Vagina (tissue), 2 donors: ENCODE results near the gene MCM5. TPM values are rescaled to one million over a fixed set of nuclear protein-coding genes. Genes with fewer than 3 reads are reported as not detected.

ENCODE experiments used
- DNase-seq, 2 donors: peaks; one replicate each; pipeline ENCODE4 v3.0.0-alpha.2; 2017; ENCODE audit errors: extremely low spot score in 2 of 2
- H3K27ac ChIP-seq: fragments of 200-600 bp; sonication (generic); one replicate; pipeline ENCODE4 v1.5.1; 2019
- H3K27me3 ChIP-seq: fragments of 200-600 bp; sonication (generic); one replicate; pipeline ENCODE4 v1.5.1; 2019
- H3K36me3 ChIP-seq, 2 donors: fragments of 200-600 bp; sonication (generic); one replicate each; pipeline ENCODE4 v1.5.1; 2017 to 2019
- H3K4me1 ChIP-seq: fragments of 200-600 bp; sonication (generic); one replicate; pipeline ENCODE4 v1.5.1; 2019
- H3K4me3 ChIP-seq, 2 donors: fragments of 200-600 bp; sonication (generic); 1 replicate in 1 of 2; 2 replicates in 1 of 2; pipeline ENCODE4 v1.5.1; 2016 to 2019
- H3K9me3 ChIP-seq: fragments of 200-600 bp; sonication (generic); one replicate; pipeline ENCODE4 v1.5.1; 2019
- CTCF ChIP-seq, 3 experiments: fragments of 450-650 bp in 2 of 3; fragments of 200-600 bp in 1 of 3; sonication (generic) in 1 of 3; IDR thresholded peaks; one replicate each; pipeline ENCODE4 v1.5.1; 2017 to 2019; ENCODE audit warnings: antibody characterized with exemption in 3 of 3, mild to moderate bottlenecking in 2 of 3, moderate library complexity in 2 of 3
- POLR2A ChIP-seq, 2 donors: fragments of 450-650 bp; IDR thresholded peaks; one replicate each; pipeline ENCODE4 v1.6.1; 2017; ENCODE audit warnings: antibody characterized with exemption in 2 of 2, mild to moderate bottlenecking in 2 of 2, moderate library complexity in 2 of 2
- POLR2AphosphoS5 ChIP-seq, 2 donors: sonication (generic); formaldehyde crosslinking; IDR thresholded peaks; one replicate each; pipeline ENCODE4 v1.9.0; 2017; ENCODE audit warnings: antibody characterized with exemption in 2 of 2, mild to moderate bottlenecking in 2 of 2, low read depth in 1 of 2; ENCODE audit not compliant: insufficient read depth in 1 of 2
- intact Hi-C: fragments of 100-400 bp; cut with DNase I; formaldehyde crosslinking; loops from one replicate; pipeline ENCODE4 v1.15.1; 2023
- total RNA-seq: library from RNA; depleted of rRNA; stranded (reverse); fragments of >200 nt; gene quantifications from one replicate; pipeline ENCODE4 v1.2.3, GENCODE V29; 2016

The MCM5 gene
- total RNA-seq, 1 donor from 2014 or later, result 17.9 TPM

GRCh38 chr22:35410663-35411034, 10.7 kb downstream of the MCM5 start:
- DNase-seq, result no peak
- no peaks in the 10 kb centered on the region for H3K27me3 ChIP-seq
- TF ChIP-seq POLR2A (IDR thresholded peaks at IDR 0.05) (no peak), POLR2AphosphoS5 (IDR thresholded peaks at IDR 0.05; ENCODE audit: insufficient read depth in 1 of 2, low read depth in 1 of 2) (no peak), CTCF (IDR thresholded peaks at IDR 0.05) (no peak)
- H3K4me3 ChIP-seq, result no peak overlapping the region
- H3K27ac ChIP-seq, result no peak overlapping the region
- intact Hi-C loops, result no loop called here
- H3K36me3 ChIP-seq, result peaks cover 0 to 84% of the 10 kb centered on the region in 2 donors
- H3K4me1 ChIP-seq, result no peaks in the 10 kb centered on the region
- no peaks in the 10 kb centered on the region for H3K9me3 ChIP-seq

GRCh38 chr22:35411102-35411501, 11.2 kb downstream of the MCM5 start:
- no peak for DNase-seq
- Histone ChIP-seq H3K9me3 (no peaks in the 10 kb centered on the region), H3K36me3 (peaks cover 0 to 86% of the 10 kb centered on the region in 2 donors), H3K27ac (no peak overlapping the region), H3K4me3 (no peak overlapping the region), H3K27me3 (no peaks in the 10 kb centered on the region), H3K4me1 (no peaks in the 10 kb centered on the region)
- intact Hi-C loops, result no loop called here
- TF ChIP-seq POLR2AphosphoS5 (IDR thresholded peaks at IDR 0.05; ENCODE audit: insufficient read depth in 1 of 2, low read depth in 1 of 2), result no peak
- no peak for TF ChIP-seq POLR2A (IDR thresholded peaks at IDR 0.05)
- TF ChIP-seq CTCF (IDR thresholded peaks at IDR 0.05), result no peak

GRCh38 chr22:35413624-35414023, 13.7 kb downstream of the MCM5 start:
- H3K9me3 ChIP-seq, result no peaks in the 10 kb centered on the region
- intact Hi-C loops, result no loop called here
- H3K4me3 ChIP-seq, result no peak overlapping the region
- H3K27me3 ChIP-seq, result no peaks in the 10 kb centered on the region
- DNase-seq, result no peak
- H3K27ac ChIP-seq, result no peak overlapping the region
- peaks cover 0 to 81% of the 10 kb centered on the region in 2 donors for H3K36me3 ChIP-seq
- TF ChIP-seq POLR2A (IDR thresholded peaks at IDR 0.05) (no peak), POLR2AphosphoS5 (IDR thresholded peaks at IDR 0.05; ENCODE audit: insufficient read depth in 1 of 2, low read depth in 1 of 2) (no peak), CTCF (IDR thresholded peaks at IDR 0.05) (no peak)
- no peaks in the 10 kb centered on the region for H3K4me1 ChIP-seq

- Histone ChIP-seq H3K4me3 (no peak overlapping the region), H3K4me1 (no peaks in the 10 kb centered on the region), H3K36me3 (peaks cover 0 to 70% of the 10 kb centered on the region in 2 donors), H3K27me3 (no peaks in the 10 kb centered on the region), H3K9me3 (no peaks in the 10 kb centered on the region), H3K27ac (no peak overlapping the region)
- no peak for DNase-seq
- no peak for TF ChIP-seq CTCF (IDR thresholded peaks at IDR 0.05)
- TF ChIP-seq POLR2AphosphoS5 (IDR thresholded peaks at IDR 0.05; ENCODE audit: insufficient read depth in 1 of 2, low read depth in 1 of 2), result no peak
- TF ChIP-seq POLR2A (IDR thresholded peaks at IDR 0.05), result no peak
- intact Hi-C loops, result no loop called here
These were observed 17.7 kb downstream of the MCM5 start for GRCh38 chr22:35417606-35418005.

GRCh38 chr22:35418088-35418487, 18.1 kb downstream of the MCM5 start:
- no peak for TF ChIP-seq CTCF (IDR thresholded peaks at IDR 0.05)
- no peak for TF ChIP-seq POLR2A (IDR thresholded peaks at IDR 0.05)
- peak in 1 of 2 donors; percentile 33 for TF ChIP-seq POLR2AphosphoS5 (IDR thresholded peaks at IDR 0.05; ENCODE audit: insufficient read depth in 1 of 2, low read depth in 1 of 2)
- no peak for DNase-seq
- H3K36me3 ChIP-seq, result peaks cover 0 to 70% of the 10 kb centered on the region in 2 donors
- no peaks in the 10 kb centered on the region for H3K27me3 ChIP-seq
- no peaks in the 10 kb centered on the region for H3K4me1 ChIP-seq
- no peak overlapping the region for H3K4me3 ChIP-seq
- no peak overlapping the region for H3K27ac ChIP-seq
- no peaks in the 10 kb centered on the region for H3K9me3 ChIP-seq
- intact Hi-C loops, result no loop called here
